ENCODE measurements around the gene AMPH.
"Not testable (repeated sequence)": the region's sequence is repeated elsewhere in the genome, so short reads cannot be mapped to it uniquely, and the experiment has no call there.

Gene AMPH

DNA sequence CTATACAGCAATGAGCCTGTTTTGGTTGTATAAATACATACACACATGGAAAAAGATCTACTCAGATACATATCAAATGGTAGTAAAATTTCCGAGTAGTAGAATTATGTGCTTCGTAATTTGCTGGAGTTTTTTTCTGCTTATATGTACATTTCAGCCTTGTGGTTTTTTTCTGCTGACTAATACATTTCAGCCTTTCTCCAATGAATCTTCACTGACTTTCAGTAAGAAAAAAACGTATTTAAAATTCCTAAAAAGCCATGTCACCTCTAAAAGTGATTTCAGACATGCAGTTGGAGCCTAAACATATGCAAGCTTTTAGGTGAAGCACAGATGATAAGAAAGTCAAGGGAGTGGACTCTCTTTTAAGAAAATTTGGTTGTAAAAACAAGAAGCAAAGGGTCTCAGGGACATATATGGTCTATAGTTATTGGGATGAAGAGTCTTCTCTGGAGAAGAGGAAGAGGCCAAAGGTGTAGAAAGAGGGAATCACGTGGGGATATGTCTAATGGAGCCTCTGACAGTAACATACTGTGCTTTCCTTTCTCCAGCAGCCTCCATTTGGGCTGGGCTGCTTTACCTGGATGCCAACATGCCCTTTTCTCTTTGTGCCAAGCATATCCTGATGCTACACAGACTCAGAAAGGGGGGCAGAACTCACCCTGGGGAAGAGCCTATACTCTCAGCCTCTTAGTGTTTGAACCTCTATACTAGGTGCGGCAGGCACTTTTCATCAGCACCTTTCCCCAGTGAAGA lies 2.4 kb downstream of the AMPH start:
- no peak for DNase-seq (ENCODE audit: low read depth in 2 of 3, low spot score in 2 of 3)

DNA sequence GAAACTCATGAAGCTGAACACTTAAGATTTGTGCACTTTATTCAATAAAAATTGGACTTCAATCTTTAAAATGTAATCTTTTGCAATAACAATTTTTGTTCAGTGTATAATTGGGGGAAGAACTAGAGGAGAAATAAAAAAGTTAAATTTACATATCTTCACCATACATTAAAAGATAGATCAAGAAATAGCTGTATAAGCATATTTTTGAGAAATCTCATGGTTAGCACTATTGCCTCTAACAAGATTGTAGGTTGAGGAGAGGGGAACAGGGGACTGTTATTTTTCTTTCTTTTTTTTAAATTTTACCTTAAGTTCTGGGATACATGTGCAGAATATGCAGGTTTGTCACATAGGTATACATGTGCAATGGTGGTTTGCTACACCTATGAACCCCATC lies 5.3 kb downstream of the AMPH start:
- no peak for DNase-seq (ENCODE audit: low read depth in 2 of 3, low spot score in 2 of 3)

DNA sequence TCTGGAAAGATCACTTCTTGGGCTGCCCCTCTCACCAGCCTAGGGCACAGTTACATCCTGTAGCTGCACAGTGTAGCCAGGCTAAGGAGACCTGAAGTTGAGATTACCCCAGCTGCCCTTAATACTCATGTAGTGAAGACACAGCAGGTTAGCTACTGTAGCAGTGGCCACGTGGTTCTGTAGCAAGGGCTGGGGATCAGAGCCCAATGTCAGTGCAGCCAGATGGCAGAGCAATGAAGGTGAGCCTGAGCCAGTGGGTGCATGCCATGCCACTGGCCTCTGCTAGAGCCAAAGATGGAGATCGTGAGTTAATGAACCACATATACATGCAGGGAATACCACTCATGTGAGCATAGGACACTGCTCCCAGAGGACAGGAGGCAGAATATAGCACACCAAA lies 15.5 kb downstream of the AMPH start:
- DNase-seq (ENCODE audit: low read depth in 2 of 3, low spot score in 2 of 3): no peak

DNA sequence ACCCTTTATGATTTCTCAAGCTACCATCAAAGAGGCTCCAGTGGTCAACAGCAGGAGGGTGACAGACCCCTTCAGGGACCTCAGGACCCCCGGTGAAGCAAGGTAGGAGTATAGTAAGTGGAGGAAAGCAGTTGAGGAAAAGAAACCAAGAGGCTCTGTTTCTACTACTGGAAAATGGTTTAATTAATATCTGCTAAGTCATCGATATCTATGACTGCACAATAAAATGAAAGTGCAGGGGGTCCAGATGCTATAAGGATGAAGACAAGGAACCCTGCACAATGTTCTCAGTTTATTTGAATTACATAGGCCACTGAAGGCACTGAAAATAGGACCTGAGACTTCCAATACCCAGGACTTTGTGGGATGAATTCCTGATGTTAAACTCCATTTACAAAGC lies 23.7 kb downstream of the AMPH start:
- DNase-seq (ENCODE audit: low read depth in 2 of 3, low spot score in 2 of 3): no peak

DNA sequence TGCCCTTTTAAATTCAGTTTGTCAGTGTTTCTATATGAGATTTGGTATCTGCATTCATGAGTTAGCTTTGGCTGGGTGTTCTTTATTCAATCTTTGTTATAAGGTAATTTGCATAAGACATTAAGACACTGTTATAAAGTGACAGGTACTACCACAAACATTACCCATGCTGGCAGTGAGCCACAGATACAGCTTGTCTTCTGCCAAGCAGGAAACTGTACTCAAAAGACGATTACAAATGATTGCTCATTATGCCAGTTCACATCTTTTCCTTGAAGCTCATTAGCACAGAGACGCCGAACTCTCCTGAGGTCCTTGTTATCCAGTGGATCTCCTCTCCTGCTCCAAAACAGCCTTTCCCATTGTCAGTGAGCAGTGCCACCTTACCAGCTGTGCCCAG lies 30.4 kb downstream of the AMPH start:
- DNase-seq (ENCODE audit: low read depth in 2 of 3, low spot score in 2 of 3): no peak

DNA sequence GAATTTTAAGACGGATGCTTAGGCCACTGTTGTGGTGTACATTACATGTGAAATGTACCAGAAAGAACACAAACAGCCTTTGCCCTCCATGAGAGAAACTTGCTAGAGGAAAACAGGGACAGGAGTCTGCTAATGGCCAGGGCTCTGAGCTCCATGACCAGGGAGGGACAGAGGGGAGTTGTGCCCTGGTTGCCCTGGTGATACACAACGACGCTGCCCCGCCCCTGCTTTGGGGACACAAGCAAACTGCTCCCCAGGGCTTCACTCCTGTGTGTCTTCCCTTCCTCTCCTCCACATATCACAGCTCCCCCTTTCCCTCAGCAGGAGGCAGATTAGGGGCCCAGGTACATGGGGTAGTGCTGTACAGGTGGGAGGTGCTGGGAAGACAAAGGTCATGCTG lies 36.2 kb downstream of the AMPH start:
- DNase-seq (ENCODE audit: low read depth in 2 of 3, low spot score in 2 of 3): no peak

DNA sequence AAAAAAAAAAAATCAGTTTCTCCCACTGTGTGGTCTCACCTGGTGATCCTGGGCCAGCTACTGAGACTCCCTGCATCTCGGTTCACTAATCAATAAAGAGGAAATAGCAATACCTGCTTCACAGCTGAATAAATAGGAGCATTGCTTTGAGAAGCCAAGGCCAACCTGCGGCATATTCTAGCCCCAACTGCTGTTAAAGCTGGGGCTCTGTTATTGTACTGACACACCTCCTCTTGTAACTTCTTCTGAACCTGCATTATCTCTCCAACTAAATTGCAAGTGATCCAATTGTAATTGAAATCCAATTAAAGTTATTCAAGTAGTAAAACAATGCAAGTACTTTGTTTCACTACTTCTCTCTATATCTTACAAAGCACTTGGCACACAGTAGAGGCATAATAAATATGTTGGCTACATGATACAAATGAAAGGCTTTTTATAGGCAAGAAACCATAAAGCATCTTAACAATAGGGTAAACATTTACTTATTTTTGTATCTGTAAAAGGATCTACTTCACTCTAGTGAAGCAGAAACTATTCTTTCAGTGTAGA lies 38.4 kb downstream of the AMPH start:
- no peak for DNase-seq (ENCODE audit: low read depth in 2 of 3, low spot score in 2 of 3)

DNA sequence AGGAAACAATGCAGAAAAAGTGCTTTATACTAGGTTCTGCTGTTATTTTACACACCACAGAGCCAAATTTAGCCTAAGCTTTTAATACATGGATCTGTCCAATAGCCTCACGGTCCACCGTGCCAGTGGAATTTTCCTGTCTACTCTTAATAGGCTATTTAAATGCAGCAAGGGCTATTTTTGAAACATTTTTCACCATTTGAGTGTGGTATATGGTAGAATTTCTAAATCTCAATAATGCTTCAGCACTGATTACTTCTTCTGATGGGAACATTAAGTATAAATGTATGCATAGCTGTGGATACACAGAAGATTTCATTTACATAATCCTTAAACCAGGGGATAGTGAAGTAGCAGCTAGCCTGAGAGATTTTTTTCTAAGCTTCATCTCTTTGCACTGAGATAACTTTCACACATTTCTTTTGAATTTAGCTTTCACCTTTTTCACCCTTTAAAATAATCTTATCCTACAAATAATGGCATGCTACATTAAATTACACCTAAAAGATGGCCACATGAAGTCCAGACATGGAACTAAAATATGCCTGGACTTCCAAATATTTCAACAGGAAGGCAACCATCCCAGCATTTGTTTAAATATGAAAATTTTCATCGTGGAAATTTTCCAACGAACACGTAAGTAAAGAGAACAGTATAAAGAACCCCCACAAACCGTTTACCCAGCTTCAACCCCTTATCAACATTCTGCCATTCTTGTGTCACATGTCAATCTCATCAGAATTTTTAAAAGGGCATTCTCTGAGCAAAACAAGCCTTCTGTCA lies 45.4 kb downstream of the AMPH start:
- no peak for DNase-seq (ENCODE audit: low read depth in 2 of 3, low spot score in 2 of 3)

DNA sequence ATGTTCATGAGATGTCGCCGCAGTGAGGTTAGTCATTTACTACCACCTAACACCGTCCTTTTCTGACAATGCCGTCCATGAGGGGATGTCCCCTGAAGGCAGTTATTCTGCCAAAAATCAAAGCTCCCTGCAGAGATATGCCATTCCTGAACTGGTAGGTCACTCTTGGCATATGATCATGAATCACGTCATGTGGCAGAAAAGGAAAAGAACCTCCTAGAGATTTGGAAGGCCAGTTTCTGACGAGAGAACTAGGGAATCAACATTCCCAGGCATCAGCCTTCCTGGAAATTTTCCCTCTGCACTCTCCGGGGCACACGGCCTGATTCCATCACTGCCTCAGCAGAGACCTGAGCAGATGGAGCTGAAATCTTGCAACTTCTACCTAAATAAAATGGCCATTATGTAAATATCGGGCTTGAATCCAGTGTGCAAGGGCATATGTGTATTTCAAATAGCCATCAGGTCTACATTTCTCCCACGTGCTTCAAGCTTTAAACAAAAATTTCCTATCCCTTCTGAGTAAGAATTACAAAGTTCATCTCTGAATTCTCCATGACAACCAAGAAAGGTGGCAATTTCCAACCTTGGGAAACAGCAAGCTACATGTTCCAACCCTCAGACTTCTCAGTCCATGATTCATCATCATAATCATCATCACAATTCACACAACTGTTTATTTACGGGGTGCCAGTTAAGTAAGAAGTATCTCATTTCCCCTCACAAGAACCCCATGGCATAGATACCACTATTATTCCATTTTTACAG lies 46.5 kb downstream of the AMPH start:
- no peak for DNase-seq (ENCODE audit: low read depth in 2 of 3, low spot score in 2 of 3)

DNA sequence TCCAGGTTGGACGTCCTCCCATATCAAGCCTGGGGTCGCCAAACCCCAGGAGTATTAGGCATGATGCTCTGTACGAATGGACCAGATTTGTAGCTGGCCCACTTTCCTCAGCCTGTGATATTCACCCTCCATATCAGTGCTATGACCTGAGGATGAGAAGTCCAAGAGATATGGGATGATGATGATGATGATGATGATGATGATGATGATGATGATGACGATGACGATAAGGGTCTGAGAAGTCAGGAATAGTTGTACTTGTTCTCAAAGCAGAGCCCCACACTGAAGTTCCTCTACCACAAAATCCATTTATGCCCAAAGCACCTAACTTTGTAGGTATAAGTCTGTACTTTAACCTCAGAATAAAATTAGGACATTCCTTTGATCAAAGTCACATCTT lies 50.7 kb downstream of the AMPH start:
- no peak for DNase-seq (ENCODE audit: low read depth in 2 of 3, low spot score in 2 of 3)

DNA sequence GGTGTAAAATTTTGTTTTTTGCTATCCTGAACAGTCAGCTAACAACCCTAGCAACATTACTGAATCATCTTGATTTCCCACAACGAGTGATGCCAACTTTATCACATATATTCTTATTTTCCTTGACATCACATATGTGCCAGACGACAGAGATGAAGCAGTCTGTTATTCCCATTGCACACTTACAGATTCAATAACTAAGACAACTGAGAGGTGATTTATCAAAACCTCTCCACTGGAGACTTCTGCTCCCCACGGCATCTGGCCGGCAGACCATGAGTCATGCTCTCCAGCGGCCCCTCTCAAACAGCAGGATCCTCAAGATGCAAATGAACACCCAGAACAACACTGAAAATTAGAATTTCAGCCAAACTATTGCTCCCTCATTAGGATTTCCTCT lies 57.1 kb downstream of the AMPH start:
- no peak for DNase-seq (ENCODE audit: low read depth in 2 of 3, low spot score in 2 of 3)

DNA sequence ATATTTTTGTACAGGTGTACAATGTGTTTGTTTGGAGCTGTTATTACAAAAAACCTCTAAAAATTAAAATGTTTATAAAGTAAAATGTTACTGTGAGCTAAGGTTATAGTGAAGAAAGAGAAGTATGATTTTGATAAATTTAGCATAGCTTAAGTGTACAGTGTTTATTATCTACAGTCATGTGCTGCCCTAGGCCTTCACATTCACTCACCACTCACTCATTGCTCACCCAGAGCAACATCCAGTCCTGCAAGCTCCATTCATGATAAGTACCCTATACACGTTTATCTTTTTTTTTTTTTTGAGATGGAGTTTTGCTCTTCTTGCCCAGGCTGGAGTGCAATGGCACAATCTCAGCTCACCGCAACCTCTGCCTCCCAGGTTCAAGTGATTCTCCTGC lies 59.6 kb downstream of the AMPH start:
- DNase-seq (ENCODE audit: low read depth in 2 of 3, low spot score in 2 of 3): not testable (repeated sequence)

DNA sequence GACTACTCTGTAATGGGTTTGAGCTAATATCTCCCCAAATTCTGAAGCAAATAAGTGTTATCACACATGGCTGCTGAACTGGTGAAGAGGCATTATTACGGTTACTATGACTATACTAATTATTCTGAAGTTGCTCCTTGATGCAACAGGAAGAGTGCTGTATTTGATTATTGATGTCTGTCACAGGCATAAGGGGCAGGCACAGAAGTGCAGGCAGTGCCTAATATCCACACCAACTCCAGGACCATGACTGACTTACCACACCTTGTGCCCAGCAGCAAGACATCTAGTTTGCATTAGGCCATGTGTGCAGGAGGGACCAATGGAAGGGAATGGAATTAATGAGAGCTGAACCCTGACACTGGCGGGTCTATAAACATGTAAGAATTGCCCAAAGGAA lies 62.7 kb downstream of the AMPH start:
- no peak for DNase-seq (ENCODE audit: low read depth in 2 of 3, low spot score in 2 of 3)

DNA sequence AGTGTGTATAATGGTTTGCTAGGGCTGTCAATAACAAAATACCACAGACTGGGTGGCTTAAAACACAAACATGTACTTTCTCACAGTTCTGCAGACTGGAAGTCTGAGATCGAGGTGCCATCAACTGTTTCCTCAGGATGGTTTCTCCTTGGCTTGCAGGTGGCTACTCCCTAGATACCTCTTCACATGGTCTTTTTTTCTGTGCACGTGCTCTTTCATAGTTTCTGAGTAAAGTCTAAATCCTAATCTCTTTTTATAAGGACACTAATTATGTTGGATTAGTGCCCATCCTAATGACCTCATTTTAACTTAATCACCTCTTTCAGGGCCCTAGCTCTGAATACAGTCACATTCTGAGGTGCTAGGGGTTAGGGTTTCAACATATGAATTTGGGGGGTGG lies 65.9 kb downstream of the AMPH start:
- DNase-seq (ENCODE audit: low read depth in 2 of 3, low spot score in 2 of 3): no peak

DNA sequence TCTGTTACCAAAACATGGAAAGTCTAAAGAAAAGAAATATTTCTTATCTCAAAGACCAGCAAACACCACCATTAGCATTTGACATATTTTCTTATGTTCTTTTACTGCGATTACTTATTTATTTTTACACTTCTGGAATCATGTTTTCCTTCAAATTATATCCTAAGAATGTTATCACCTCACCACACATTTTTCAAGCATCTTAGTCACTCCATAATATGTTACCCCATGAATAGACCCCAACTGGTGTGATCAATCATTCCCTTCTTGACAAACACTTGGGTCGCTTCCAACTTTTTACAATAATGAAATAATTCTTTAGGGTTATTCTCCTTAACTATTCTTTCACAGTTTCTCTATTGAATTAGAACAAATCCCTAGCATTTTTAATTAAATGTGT lies 67.4 kb downstream of the AMPH start:
- DNase-seq (ENCODE audit: low read depth in 2 of 3, low spot score in 2 of 3): no peak

DNA sequence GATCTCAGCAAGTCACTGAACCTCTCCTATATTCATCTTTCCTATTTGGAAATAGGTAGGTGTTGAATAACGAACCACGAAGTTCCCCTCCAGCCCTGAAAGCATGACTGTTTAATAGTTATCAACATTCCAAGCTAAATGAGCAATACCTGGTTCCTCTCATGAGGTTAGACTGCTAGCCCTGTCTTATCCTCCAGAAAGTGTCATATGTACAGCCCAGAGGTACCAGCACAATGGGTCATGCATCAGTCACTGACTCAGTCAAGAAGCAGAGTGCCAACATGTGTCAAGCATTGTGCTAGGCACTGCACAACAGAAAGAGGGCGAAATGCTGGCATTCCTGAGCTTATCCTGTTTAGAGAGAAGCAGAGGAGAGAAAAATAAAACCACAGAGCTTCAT lies 70.0 kb downstream of the AMPH start:
- DNase-seq (ENCODE audit: low read depth in 2 of 3, low spot score in 2 of 3): no peak

DNA sequence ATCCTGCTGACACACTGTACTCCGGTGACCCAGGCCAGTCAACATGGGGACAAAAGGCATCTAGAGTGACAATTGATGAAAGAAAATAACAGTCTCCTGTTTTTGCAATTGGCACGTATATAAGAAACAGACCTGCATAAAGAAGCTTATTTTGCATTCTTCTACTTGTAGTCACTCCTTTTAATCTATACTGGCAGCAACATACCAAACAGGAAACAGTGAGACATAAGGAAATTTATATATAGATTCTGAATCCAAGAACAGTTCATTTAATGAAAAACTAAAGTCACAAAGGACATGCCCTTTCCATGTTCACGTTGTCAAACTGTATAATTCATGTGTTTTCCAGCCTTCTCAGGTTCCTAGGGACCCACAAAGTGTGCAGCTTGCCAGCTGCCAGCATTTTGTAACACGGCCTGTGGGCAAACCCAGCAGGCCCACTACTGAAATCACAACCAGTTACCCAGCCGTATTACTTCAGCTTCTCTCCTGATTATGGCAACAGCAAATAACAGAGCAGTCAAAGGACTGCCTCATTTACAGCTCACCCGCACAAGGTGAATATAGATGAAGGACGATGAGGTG lies 72.3 kb downstream of the AMPH start:
- no peak for DNase-seq (ENCODE audit: low read depth in 2 of 3, low spot score in 2 of 3)

DNA sequence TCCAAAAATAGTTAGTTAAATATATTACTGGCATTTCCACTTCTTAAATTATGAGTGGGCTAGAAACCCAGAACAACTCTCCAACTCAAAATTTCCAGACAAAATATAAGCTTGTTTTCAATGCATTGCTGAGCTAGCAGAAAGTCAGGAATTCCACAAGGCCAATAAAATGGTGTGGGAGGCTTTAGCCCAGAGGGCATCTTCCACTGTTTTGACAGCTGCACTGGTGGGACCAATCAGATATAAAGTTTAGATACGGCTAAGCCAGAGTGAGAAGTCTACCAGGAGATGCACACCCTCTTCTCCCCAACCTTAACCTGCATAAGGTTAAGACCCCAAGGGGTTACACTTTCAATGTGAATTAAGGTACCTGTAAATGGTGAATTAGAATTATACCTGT lies 76.6 kb downstream of the AMPH start:
- DNase-seq (ENCODE audit: low read depth in 2 of 3, low spot score in 2 of 3): no peak

DNA sequence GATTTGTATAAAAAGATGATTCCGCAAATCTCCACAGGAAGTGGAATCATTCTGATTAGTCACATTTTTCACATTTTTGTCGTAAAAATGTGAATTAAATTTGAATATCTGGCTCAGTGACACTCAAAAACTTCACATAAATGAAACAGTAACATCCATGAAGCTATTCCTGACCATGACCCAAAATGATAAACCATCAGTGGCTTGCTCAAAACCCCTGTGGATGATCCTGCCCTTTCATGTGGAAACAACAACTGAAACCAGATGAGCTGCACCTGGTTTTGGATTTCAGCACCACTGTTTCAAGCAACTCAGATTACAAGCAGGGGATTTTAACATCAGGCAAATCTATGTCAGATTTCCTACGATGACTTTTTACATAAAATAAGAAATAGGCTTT lies 80.3 kb downstream of the AMPH start:
- no peak for DNase-seq (ENCODE audit: low read depth in 2 of 3, low spot score in 2 of 3)

DNA sequence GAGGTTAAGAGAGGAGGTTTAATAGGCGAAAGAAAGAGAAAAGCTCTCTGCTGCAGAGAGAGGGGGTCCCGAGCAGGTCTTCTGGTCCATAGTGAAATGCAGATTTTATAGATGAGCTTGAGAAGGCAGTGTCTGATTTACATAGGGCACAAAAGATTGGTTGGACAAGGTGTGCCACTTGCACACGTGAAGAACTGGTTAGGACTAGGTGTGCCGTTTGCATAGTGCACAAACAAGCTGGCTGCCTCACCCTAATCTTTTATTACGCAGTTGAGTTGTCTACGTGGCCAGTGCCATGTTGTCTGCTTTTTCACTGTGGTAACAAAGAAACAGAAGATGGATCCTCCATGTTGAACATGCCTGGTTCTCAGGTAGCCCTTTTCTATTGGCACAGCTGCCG lies 82.6 kb downstream of the AMPH start:
- DNase-seq (ENCODE audit: low read depth in 2 of 3, low spot score in 2 of 3): no peak

DNA sequence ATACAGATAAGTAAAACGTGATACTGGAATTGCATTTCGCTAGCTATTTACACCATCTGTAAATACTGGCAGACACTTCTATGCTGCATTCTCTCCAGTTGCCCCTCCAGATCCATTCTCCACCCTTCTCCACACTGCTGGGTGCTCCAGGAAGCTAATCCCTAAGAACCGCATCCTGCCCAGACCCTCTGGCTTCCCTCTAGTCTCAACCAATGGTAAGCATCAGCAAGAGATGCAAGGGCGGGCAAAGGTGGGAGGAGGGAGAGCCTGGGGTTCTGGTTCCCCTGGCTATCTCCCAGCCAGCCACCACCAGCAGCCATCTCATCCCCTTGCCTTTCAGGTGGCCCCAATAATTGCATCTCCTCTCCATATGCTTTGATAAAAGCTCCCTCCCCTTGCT lies 84.4 kb downstream of the AMPH start:
- no peak for DNase-seq (ENCODE audit: low read depth in 2 of 3, low spot score in 2 of 3)

Measured in activated CD8-positive, alpha-beta memory T cell treated with anti-CD3 and anti-CD28 coated beads for 48 hours (primary cell).